ENCODE data around the gene DGKH. TPM values are rescaled to one million over a fixed set of nuclear protein-coding genes. Genes with fewer than 3 reads are reported as not detected.

Gene DGKH
- total and polyA plus RNA-seq, 10 of the 15 experiments (the other 5 are each of a cell fraction or from before 2014, with no cell fraction given): 1.3 to 15.2 (median 7.3) TPM

DNA sequence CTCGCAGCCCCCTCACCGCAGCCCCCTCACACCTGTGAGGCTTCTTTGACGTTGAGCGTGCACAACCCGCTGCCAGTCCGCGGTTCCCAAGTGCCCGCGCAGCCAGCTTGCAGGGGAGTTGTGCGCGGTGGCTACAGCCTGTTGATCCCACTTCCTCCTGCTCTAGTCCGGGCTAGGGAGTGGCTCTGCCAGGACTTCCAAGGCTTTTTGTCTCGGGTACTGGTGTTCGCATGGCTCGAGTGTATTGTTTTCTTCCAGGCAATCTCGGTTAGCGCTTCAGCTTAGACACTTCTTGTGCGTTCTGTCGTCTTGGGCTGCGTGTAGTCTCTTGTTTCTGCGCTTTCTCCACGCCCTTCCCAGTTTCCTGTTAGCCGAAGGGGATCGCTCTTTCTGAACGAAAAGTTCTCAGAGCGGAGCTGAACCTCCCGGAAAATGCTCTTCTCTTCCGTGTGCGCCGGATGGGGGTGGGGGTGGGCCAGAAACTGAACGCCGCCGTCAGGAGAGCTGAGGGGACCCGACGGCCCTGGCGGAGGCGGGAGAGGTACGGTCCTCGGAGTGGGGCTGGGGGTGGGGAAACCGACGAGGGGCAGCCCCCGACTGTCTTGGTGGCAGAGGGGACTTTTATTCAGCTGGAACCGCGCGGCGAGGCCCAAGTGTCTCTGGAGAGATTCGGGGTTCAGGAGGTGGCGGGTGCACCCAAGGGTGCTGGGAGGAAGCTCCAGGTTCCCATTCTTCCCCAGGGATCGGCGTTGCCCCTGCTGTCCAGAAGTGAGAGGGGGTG, 697 bp upstream of the DGKH start:
- Histone ChIP-seq H3K4me1 (ENCODE audit: control insufficient read depth, insufficient read depth, low read length) (no peaks in the 10 kb centered on the region; the same call in 1 of the 2 replicates), H3K4me2 (ENCODE audit: control insufficient read depth, insufficient read depth) (peak overlapping the region; percentile 70), H3K27me3 (replicated peaks in 1 of 2; ENCODE audit: control insufficient read depth in 2 of 2, insufficient read depth in 2 of 2, low read length in 1 of 2) (no peaks in the 10 kb centered on the region), H3K9me3 (replicated peaks; ENCODE audit: control insufficient read depth, insufficient read depth, low read length) (no peaks in the 10 kb centered on the region), H3K9ac (ENCODE audit: control insufficient read depth, insufficient read depth, low read length) (peak overlapping the region; percentile 62), H4K20me1 (ENCODE audit: control insufficient read depth, insufficient read depth) (no peaks in the 10 kb centered on the region), H2AFZ (ENCODE audit: control insufficient read depth, low read depth, low read length) (peak overlapping the region; percentile 65), H3K4me3 (peak overlapping the region; percentile 74), H3K36me3 (ENCODE audit: control insufficient read depth in 2 of 2, insufficient read depth in 2 of 2, low read length in 1 of 2) (no peaks in the 10 kb centered on the region), H3K79me2 (ENCODE audit: control insufficient read depth, insufficient read depth, low read length) (peaks cover 34% of the 10 kb centered on the region), H3K27ac (ENCODE audit: control insufficient read depth, insufficient read depth) (peak overlapping the region; percentile 54)
- intact Hi-C loops (cut with micrococcal nuclease; ENCODE audit: unreplicated experiment): loop anchor here (10.0 kb wide), 1 partner anchor 227 kb away; the partner anchor contains the start of gene AKAP11
- POLR2A ChIA-PET: interaction anchor here (0.5 to 1.8 kb wide), 13 partner anchors 10 to 433 kb away, joined by 3 to 9 read pairs (median 3); partner anchors contain the start of genes AKAP11 and VWA8
- WGBS (ENCODE audit: insufficient coverage, insufficient replicate concordance, low lambda C conversion rate, missing lambda C conversion rate): 13% methylated on average over 50 of the region's 50 CpGs
- RAD21 ChIA-PET (ENCODE audit: unreplicated experiment): interaction anchor here (0.6 to 2.0 kb wide), 11 partner anchors 9 to 379 kb away, joined by 3 to 11 read pairs (median 3); no protein-coding TSS in a partner anchor
- ATAC-seq (peak; percentile 57), FAIRE-seq (no peak), DNase-seq (ENCODE audit: low read depth, low spot score) (peak; percentile 8)
- TSS peak; percentile 58 for BruUV-seq (replicated peaks)
- in situ Hi-C loops (cut with MboI): no loop called here
- CTCF ChIA-PET: interaction anchor here (0.7 to 1.7 kb wide), 9 partner anchors 8 to 379 kb away, joined by 3 to 5 read pairs (median 4); no protein-coding TSS in a partner anchor
- SMC1A ChIA-PET (ENCODE audit: uncharacterized antibody, unreplicated experiment): interaction anchor here (0.7 to 2.1 kb wide), 12 partner anchors 9 to 397 kb away, joined by 3 to 10 read pairs (median 4); partner anchors contain the start of gene VWA8
- TF ChIP-seq MEF2B (IDR thresholded peaks at IDR 0.05; ENCODE audit: partially characterized antibody, poor library complexity, severe bottlenecking) (no peak), CHD2 (IDR thresholded peaks at IDR 0.05; ENCODE audit: borderline replicate concordance, low read depth, low read length) (0 out of 2 replicates have a peak, but pooled peaks have one; percentile 36), ATF7 (IDR thresholded peaks at IDR 0.05; ENCODE audit: low read depth) (no peak), LARP7 (IDR thresholded peaks at IDR 0.05) (0 out of 2 replicates have a peak, but pooled peaks have one; percentile 55), IKZF1 (conservative IDR thresholded peaks at IDR 0.05) (peak; percentile 23; the same call in 1 of the 2 replicates), YBX1 (IDR thresholded peaks at IDR 0.05) (no peak), CBFB (IDR thresholded peaks at IDR 0.05; ENCODE audit: low read depth) (peak; percentile 8; the same call in 1 of the 2 replicates), EGR1 (IDR thresholded peaks at IDR 0.05; ENCODE audit: borderline replicate concordance in 1 of 2, low read depth in 2 of 2, low read length in 2 of 2) (peak in 1 of 2 experiments; percentile 32; a peak in 1 of 3 replicates), SIN3A (IDR thresholded peaks at IDR 0.05; ENCODE audit: low read depth, low read length) (0 out of 2 replicates have a peak, but pooled peaks have one; percentile 53), POLR2AphosphoS2 (IDR thresholded peaks at IDR 0.05; ENCODE audit: low read depth, low read length) (no peak)
- TF ChIP-seq, protein P1, sequence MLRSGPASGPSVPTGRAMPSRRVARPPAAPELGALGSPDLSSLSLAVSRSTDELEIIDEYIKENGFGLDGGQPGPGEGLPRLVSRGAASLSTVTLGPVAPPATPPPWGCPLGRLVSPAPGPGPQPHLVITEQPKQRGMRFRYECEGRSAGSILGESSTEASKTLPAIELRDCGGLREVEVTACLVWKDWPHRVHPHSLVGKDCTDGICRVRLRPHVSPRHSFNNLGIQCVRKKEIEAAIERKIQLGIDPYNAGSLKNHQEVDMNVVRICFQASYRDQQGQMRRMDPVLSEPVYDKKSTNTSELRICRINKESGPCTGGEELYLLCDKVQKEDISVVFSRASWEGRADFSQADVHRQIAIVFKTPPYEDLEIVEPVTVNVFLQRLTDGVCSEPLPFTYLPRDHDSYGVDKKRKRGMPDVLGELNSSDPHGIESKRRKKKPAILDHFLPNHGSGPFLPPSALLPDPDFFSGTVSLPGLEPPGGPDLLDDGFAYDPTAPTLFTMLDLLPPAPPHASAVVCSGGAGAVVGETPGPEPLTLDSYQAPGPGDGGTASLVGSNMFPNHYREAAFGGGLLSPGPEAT (IDR thresholded peaks at IDR 0.05; ENCODE audit: low read depth): 0 out of 2 replicates have a peak, but pooled peaks have one; percentile 30
- TF ChIP-seq, protein P2, sequence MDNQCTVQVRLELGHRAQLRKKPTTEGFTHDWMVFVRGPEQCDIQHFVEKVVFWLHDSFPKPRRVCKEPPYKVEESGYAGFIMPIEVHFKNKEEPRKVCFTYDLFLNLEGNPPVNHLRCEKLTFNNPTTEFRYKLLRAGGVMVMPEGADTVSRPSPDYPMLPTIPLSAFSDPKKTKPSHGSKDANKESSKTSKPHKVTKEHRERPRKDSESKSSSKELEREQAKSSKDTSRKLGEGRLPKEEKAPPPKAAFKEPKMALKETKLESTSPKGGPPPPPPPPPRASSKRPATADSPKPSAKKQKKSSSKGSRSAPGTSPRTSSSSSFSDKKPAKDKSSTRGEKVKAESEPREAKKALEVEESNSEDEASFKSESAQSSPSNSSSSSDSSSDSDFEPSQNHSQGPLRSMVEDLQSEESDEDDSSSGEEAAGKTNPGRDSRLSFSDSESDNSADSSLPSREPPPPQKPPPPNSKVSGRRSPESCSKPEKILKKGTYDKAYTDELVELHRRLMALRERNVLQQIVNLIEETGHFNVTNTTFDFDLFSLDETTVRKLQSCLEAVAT (IDR thresholded peaks at IDR 0.05): peak; percentile 19; the same call in 1 of the 2 replicates
- TF ChIP-seq, protein P3, sequence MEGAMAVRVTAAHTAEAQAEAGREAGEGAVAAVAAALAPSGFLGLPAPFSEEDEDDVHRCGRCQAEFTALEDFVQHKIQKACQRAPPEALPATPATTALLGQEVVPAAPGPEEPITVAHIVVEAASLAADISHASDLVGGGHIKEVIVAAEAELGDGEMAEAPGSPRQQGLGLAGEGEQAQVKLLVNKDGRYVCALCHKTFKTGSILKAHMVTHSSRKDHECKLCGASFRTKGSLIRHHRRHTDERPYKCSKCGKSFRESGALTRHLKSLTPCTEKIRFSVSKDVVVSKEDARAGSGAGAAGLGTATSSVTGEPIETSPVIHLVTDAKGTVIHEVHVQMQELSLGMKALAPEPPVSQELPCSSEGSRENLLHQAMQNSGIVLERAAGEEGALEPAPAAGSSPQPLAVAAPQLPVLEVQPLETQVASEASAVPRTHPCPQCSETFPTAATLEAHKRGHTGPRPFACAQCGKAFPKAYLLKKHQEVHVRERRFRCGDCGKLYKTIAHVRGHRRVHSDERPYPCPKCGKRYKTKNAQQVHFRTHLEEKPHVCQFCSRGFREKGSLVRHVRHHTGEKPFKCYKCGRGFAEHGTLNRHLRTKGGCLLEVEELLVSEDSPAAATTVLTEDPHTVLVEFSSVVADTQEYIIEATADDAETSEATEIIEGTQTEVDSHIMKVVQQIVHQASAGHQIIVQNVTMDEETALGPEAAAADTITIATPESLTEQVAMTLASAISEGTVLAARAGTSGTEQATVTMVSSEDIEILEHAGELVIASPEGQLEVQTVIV (IDR thresholded peaks at IDR 0.05; ENCODE audit: borderline replicate concordance, partially characterized antibody): no peak
